ENCODE results near the gene NOP53. TPM values are rescaled to one million over a fixed set of nuclear protein-coding genes. Genes with fewer than 3 reads are reported as not detected.
A peak's percentile ranks its signal among the peaks of the same experiment; 100 is the strongest.

The NOP53 gene
- total RNA-seq, 1 experiment from 2014 or later = 289 TPM

DNA sequence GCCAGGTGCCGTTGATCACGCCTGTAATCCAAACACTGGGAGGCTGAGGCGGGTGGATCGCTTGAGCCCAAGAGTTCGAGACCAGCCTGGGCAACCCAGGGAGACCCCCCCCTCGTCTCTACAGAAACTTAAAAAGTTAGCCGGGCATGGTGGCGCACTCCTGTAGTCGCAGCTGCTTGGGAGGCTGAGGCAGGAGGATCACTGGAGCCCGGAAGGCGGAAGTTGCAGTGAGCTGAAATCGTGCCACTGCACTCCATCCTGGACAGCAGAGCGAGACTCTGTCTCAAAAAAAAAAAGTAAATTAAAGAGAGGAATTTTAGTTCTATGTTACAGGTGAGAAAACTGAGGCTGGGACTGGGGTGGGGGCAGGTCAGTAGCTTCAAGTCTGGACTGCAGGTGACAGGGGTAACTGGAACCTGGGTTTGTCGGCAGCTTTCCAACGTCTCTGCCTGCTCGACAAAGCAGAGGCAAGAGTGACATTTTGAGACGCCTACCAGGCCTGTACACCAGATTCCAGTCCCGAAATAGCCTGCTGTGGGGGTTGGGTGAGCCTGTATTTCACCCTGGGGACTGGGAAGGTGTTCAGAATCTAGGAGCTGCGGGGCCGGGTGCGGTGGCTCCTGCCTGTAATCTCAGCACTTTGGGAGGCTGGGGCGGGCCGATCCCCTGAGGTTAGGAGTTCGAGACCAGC is 34.3 kb downstream of the NOP53 start:
- peaks cover 30% of the 10 kb centered on the region for H3K4me1 Mint-ChIP-seq
- H3K4me3 Mint-ChIP-seq = peak overlapping the region; percentile 92
- ChIA-PET POLR2A (interaction anchor here (0.7 to 1.2 kb wide), 2 partner anchors 9 to 14 kb away, joined by 3 to 4 read pairs; no protein-coding TSS in a partner anchor), CTCF (interaction anchor here (0.5 to 1.6 kb wide), 5 partner anchors 9 to 67 kb away, joined by 3 to 9 read pairs (median 4); no protein-coding TSS in a partner anchor)
- no peaks in the 10 kb centered on the region for H3K27me3 Mint-ChIP-seq (ENCODE audit: low read depth)
- TF ChIP-seq TEAD1 (CRISPR knock-in tag; IDR thresholded peaks at IDR 0.05) = no peak
- peak overlapping the region; percentile 65 for H3K27ac Mint-ChIP-seq
- H3K36me3 Mint-ChIP-seq = peaks cover 39% of the 10 kb centered on the region
- no peaks in the 10 kb centered on the region for H3K9me3 Mint-ChIP-seq
- no peak for DNase-seq (ENCODE audit: low spot score)
- no peak for ATAC-seq

DNA sequence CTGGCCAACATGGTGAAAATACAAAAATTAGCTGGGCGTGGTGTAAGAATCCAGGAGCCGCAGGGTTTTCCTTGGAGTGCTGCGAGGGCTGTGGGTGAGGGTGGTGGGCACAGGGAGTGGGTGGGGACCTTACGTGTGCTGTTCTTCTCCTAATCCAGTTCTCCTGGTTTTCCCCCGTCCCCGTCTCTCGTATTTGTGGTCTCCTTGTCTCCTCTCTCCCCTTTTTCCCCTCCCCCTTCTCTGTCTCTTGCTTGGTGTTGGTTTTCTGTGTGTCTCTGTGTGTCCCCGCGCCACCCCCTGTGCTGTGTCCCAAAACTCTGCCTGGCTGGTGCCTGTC is 34.8 kb downstream of the NOP53 start:
- peaks cover 41% of the 10 kb centered on the region for H3K36me3 Mint-ChIP-seq
- H3K27ac Mint-ChIP-seq = peak overlapping the region; percentile 81
- H3K4me3 Mint-ChIP-seq = peak overlapping the region; percentile 92
- TF ChIP-seq, protein P1, sequence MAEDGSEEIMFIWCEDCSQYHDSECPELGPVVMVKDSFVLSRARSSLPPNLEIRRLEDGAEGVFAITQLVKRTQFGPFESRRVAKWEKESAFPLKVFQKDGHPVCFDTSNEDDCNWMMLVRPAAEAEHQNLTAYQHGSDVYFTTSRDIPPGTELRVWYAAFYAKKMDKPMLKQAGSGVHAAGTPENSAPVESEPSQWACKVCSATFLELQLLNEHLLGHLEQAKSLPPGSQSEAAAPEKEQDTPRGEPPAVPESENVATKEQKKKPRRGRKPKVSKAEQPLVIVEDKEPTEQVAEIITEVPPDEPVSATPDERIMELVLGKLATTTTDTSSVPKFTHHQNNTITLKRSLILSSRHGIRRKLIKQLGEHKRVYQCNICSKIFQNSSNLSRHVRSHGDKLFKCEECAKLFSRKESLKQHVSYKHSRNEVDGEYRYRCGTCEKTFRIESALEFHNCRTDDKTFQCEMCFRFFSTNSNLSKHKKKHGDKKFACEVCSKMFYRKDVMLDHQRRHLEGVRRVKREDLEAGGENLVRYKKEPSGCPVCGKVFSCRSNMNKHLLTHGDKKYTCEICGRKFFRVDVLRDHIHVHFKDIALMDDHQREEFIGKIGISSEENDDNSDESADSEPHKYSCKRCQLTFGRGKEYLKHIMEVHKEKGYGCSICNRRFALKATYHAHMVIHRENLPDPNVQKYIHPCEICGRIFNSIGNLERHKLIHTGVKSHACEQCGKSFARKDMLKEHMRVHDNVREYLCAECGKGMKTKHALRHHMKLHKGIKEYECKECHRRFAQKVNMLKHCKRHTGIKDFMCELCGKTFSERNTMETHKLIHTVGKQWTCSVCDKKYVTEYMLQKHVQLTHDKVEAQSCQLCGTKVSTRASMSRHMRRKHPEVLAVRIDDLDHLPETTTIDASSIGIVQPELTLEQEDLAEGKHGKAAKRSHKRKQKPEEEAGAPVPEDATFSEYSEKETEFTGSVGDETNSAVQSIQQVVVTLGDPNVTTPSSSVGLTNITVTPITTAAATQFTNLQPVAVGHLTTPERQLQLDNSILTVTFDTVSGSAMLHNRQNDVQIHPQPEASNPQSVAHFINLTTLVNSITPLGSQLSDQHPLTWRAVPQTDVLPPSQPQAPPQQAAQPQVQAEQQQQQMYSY (CRISPR knock-in tag; IDR thresholded peaks at IDR 0.05) = peak; percentile 75
- TF ChIP-seq, protein P2, sequence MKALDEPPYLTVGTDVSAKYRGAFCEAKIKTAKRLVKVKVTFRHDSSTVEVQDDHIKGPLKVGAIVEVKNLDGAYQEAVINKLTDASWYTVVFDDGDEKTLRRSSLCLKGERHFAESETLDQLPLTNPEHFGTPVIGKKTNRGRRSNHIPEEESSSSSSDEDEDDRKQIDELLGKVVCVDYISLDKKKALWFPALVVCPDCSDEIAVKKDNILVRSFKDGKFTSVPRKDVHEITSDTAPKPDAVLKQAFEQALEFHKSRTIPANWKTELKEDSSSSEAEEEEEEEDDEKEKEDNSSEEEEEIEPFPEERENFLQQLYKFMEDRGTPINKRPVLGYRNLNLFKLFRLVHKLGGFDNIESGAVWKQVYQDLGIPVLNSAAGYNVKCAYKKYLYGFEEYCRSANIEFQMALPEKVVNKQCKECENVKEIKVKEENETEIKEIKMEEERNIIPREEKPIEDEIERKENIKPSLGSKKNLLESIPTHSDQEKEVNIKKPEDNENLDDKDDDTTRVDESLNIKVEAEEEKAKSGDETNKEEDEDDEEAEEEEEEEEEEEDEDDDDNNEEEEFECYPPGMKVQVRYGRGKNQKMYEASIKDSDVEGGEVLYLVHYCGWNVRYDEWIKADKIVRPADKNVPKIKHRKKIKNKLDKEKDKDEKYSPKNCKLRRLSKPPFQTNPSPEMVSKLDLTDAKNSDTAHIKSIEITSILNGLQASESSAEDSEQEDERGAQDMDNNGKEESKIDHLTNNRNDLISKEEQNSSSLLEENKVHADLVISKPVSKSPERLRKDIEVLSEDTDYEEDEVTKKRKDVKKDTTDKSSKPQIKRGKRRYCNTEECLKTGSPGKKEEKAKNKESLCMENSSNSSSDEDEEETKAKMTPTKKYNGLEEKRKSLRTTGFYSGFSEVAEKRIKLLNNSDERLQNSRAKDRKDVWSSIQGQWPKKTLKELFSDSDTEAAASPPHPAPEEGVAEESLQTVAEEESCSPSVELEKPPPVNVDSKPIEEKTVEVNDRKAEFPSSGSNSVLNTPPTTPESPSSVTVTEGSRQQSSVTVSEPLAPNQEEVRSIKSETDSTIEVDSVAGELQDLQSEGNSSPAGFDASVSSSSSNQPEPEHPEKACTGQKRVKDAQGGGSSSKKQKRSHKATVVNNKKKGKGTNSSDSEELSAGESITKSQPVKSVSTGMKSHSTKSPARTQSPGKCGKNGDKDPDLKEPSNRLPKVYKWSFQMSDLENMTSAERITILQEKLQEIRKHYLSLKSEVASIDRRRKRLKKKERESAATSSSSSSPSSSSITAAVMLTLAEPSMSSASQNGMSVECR (CRISPR knock-in tag; IDR thresholded peaks at IDR 0.05; ENCODE audit: borderline replicate concordance) = no peak
- ChIA-PET CTCF (interaction anchor here (0.5 to 1.6 kb wide), 4 partner anchors 8 to 43 kb away, joined by 3 to 9 read pairs (median 4); no protein-coding TSS in a partner anchor), POLR2A (no interaction called here)
- H3K27me3 Mint-ChIP-seq (ENCODE audit: low read depth) = no peaks in the 10 kb centered on the region
- peaks cover 30% of the 10 kb centered on the region for H3K4me1 Mint-ChIP-seq
- DNase-seq (ENCODE audit: low spot score) (no peak), ATAC-seq (no peak)
- no peaks in the 10 kb centered on the region for H3K9me3 Mint-ChIP-seq

DNA sequence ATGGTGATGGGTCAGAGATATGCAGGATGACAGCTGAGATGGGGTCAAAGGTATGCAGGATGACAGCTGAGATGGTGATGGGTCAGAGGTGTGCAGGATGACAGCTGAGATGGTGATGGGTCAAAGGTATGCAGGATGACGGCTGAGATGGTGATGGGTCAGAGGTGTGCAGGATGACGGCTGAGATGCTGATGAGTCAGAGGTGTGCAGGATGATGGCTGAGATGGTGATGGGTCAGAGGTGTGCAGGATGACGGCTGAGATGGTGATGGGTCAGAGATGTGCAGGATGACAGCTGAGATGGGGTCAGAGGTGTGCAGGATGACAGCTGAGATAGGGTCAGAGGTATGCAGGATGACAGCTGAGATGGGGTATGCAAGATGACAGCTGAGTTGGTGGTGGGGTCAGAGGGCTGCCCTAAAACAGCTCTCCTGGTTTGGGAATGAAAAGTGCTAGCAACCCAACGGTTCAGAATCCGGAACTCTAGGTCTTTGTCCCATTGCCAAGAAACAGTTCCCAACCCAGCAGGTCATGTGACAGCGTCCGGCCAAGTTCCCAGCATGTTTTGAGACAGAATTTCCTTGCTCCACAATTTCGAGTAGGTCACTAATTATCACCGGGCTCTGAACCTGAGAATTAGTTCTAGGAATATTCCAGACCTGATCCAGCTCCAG is 36.4 kb downstream of the NOP53 start:
- Mint-ChIP-seq H3K36me3 (peaks cover 49% of the 10 kb centered on the region), H3K27me3 (ENCODE audit: low read depth) (no peaks in the 10 kb centered on the region), H3K9me3 (no peaks in the 10 kb centered on the region), H3K4me1 (peaks cover 24% of the 10 kb centered on the region), H3K27ac (peak overlapping the region; percentile 31; the same call in 1 of the 2 replicates), H3K4me3 (no peak overlapping the region)
- CTCF ChIA-PET = interaction anchor here (0.6 to 3.6 kb wide), 4 partner anchors 13 to 1186 kb away, joined by 3 to 13 read pairs (median 4); partner anchors contain the start of gene EHD2
- ATAC-seq (no peak), DNase-seq (ENCODE audit: low spot score) (no peak)
- POLR2A ChIA-PET = no interaction called here
- TF ChIP-seq ZNF671 (CRISPR knock-in tag; IDR thresholded peaks at IDR 0.05) (no peak), ATF1 (CRISPR knock-in tag; IDR thresholded peaks at IDR 0.05) (no peak), FOXK1 (CRISPR knock-in tag; IDR thresholded peaks at IDR 0.05) (no peak), CREB1 (CRISPR knock-in tag; IDR thresholded peaks at IDR 0.05) (no peak), ZBTB21 (CRISPR knock-in tag; IDR thresholded peaks at IDR 0.05; ENCODE audit: borderline replicate concordance) (no peak), SP1 (CRISPR knock-in tag; conservative IDR thresholded peaks at IDR 0.05) (no peak)
- TF ChIP-seq, protein P3, sequence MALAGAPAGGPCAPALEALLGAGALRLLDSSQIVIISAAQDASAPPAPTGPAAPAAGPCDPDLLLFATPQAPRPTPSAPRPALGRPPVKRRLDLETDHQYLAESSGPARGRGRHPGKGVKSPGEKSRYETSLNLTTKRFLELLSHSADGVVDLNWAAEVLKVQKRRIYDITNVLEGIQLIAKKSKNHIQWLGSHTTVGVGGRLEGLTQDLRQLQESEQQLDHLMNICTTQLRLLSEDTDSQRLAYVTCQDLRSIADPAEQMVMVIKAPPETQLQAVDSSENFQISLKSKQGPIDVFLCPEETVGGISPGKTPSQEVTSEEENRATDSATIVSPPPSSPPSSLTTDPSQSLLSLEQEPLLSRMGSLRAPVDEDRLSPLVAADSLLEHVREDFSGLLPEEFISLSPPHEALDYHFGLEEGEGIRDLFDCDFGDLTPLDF (CRISPR knock-in tag; IDR thresholded peaks at IDR 0.05) = no peak
- TF ChIP-seq, protein P4, sequence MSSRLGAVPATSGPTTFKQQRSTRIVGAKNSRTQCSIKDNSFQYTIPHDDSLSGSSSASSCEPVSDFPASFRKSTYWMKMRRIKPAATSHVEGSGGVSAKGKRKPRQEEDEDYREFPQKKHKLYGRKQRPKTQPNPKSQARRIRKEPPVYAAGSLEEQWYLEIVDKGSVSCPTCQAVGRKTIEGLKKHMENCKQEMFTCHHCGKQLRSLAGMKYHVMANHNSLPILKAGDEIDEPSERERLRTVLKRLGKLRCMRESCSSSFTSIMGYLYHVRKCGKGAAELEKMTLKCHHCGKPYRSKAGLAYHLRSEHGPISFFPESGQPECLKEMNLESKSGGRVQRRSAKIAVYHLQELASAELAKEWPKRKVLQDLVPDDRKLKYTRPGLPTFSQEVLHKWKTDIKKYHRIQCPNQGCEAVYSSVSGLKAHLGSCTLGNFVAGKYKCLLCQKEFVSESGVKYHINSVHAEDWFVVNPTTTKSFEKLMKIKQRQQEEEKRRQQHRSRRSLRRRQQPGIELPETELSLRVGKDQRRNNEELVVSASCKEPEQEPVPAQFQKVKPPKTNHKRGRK (CRISPR knock-in tag; IDR thresholded peaks at IDR 0.05; ENCODE audit: borderline replicate concordance) = no peak
- TF ChIP-seq, protein P5, sequence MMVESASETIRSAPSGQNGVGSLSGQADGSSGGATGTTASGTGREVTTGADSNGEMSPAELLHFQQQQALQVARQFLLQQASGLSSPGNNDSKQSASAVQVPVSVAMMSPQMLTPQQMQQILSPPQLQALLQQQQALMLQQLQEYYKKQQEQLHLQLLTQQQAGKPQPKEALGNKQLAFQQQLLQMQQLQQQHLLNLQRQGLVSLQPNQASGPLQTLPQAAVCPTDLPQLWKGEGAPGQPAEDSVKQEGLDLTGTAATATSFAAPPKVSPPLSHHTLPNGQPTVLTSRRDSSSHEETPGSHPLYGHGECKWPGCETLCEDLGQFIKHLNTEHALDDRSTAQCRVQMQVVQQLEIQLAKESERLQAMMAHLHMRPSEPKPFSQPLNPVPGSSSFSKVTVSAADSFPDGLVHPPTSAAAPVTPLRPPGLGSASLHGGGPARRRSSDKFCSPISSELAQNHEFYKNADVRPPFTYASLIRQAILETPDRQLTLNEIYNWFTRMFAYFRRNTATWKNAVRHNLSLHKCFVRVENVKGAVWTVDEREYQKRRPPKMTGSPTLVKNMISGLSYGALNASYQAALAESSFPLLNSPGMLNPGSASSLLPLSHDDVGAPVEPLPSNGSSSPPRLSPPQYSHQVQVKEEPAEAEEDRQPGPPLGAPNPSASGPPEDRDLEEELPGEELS (CRISPR knock-in tag; IDR thresholded peaks at IDR 0.05) = no peak
- TF ChIP-seq, protein P6, sequence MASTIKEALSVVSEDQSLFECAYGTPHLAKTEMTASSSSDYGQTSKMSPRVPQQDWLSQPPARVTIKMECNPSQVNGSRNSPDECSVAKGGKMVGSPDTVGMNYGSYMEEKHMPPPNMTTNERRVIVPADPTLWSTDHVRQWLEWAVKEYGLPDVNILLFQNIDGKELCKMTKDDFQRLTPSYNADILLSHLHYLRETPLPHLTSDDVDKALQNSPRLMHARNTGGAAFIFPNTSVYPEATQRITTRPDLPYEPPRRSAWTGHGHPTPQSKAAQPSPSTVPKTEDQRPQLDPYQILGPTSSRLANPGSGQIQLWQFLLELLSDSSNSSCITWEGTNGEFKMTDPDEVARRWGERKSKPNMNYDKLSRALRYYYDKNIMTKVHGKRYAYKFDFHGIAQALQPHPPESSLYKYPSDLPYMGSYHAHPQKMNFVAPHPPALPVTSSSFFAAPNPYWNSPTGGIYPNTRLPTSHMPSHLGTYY (CRISPR knock-in tag; IDR thresholded peaks at IDR 0.05) = no peak
- TF ChIP-seq, protein P7, sequence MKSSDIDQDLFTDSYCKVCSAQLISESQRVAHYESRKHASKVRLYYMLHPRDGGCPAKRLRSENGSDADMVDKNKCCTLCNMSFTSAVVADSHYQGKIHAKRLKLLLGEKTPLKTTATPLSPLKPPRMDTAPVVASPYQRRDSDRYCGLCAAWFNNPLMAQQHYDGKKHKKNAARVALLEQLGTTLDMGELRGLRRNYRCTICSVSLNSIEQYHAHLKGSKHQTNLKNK (CRISPR knock-in tag; IDR thresholded peaks at IDR 0.05) = no peak

All from WTC11 (cell line).